T-helper 9 cell (primary cell): ENCODE measurements around the gene IFI27L2.

Source experiments
- DNase-seq: peaks from one replicate; pipeline ENCODE4 v3.0.0-alpha.2; 2020

IFI27L2 gene

GRCh38 chr14:94121485-94121884, 7.9 kb downstream of the IFI27L2 start:
- DNase-seq = no peak

- DNase-seq = no peak
These were observed 8.6 kb downstream of the IFI27L2 start for GRCh38 chr14:94120667-94121340.

- DNase-seq = no peak
These were observed 10.3 kb downstream of the IFI27L2 start for GRCh38 chr14:94119071-94119470.

- DNase-seq = no peak
These were observed 11.5 kb downstream of the IFI27L2 start for GRCh38 chr14:94117856-94118255.

- DNase-seq = no peak
These were observed 12.7 kb downstream of the IFI27L2 start for GRCh38 chr14:94116701-94117100.

- DNase-seq = no peak
These were observed 13.8 kb downstream of the IFI27L2 start for GRCh38 chr14:94115631-94116030.

GRCh38 chr14:94115058-94115591, 14.3 kb downstream of the IFI27L2 start:
- DNase-seq = no peak

- DNase-seq = no peak
These were observed 14.8 kb downstream of the IFI27L2 start for GRCh38 chr14:94114589-94115057.

- no peak for DNase-seq
These were observed 15.4 kb downstream of the IFI27L2 start for GRCh38 chr14:94113908-94114588.

GRCh38 chr14:94113490-94113889, 15.9 kb downstream of the IFI27L2 start:
- DNase-seq = no peak

GRCh38 chr14:94113073-94113472, 16.3 kb downstream of the IFI27L2 start:
- no peak for DNase-seq

GRCh38 chr14:94112513-94113063, 16.8 kb downstream of the IFI27L2 start:
- DNase-seq = no peak

- no peak for DNase-seq
These were observed 17.9 kb downstream of the IFI27L2 start for GRCh38 chr14:94111276-94112095.

GRCh38 chr14:94110552-94111181, 18.7 kb downstream of the IFI27L2 start, which contains the start of gene IFI27:
TSS of gene IFI27 (plus strand) at chr14:94110736.
- DNase-seq = no peak

GRCh38 chr14:94109915-94110250, 19.5 kb downstream of the IFI27L2 start:
- no peak for DNase-seq

- DNase-seq = no peak
These were observed 24.7 kb downstream of the IFI27L2 start for GRCh38 chr14:94104731-94105130.

- DNase-seq = no peak
These were observed 25.8 kb downstream of the IFI27L2 start for GRCh38 chr14:94103554-94104150.

GRCh38 chr14:94102768-94103482, 26.5 kb downstream of the IFI27L2 start:
- no peak for DNase-seq

GRCh38 chr14:94101748-94102147, 27.7 kb downstream of the IFI27L2 start:
- no peak for DNase-seq

- DNase-seq = no peak
These were observed 28.6 kb downstream of the IFI27L2 start for GRCh38 chr14:94100847-94101246.

GRCh38 chr14:94099006-94099405, 30.4 kb downstream of the IFI27L2 start:
- no peak for DNase-seq
